ENCODE data around the gene SORCS2.

- TF ChIP-seq CTCF (conservative IDR thresholded peaks at IDR 0.05; ENCODE audit: low read depth, low read length) (no peak), EZH2 (IDR thresholded peaks at IDR 0.05; ENCODE audit: borderline replicate concordance, low read depth, low read length, poor library complexity, severe bottlenecking) (no peak)
Observed at GRCh38 chr4:7657545-7658297, 465.4 kb downstream of the SORCS2 start.

Measured in A673 (cell line).